WTC11 (cell line): Measurements from ENCODE around the gene B3GNT8. TPM values are rescaled to one million over a fixed set of nuclear protein-coding genes. Genes with fewer than 3 reads are reported as not detected.

Experiments used
- ATAC-seq: fragments of 200-7000 bp; cut with Tn5 transposase; 2 replicates; pipeline ENCODE4 v1.10.0; 2021; ENCODE audit warnings: mild to moderate bottlenecking, moderate library complexity
- CTCF ChIA-PET: fragments of 300-600 bp; sonication (Branson Sonifier 250); formaldehyde crosslinking; loops from one replicate; lab custom pipeline; 2021; ENCODE audit warnings: antibody characterized with exemption; lab: Charles Lee
- POLR2A ChIA-PET: fragments of 350-600 bp; sonication (Branson Sonifier 250); formaldehyde crosslinking; loops from one replicate; lab custom pipeline; 2021; ENCODE audit warnings: antibody characterized with exemption; lab: Charles Lee
- DNase-seq: peaks from one replicate; pipeline ENCODE4 v3.0.0; 2021; ENCODE audit warnings: low spot score
- H3K27ac Mint-ChIP-seq: 2 replicates; pipeline ENCODE4 v1.8.0; 2021; ENCODE audit warnings: mixed read lengths
- H3K27me3 Mint-ChIP-seq: 2 replicates; pipeline ENCODE4 v1.8.0; 2021; ENCODE audit warnings: low read depth, mild to moderate bottlenecking, moderate library complexity, mixed read lengths
- H3K36me3 Mint-ChIP-seq: 2 replicates; pipeline ENCODE4 v1.8.0; 2021; ENCODE audit warnings: mixed read lengths
- H3K4me1 Mint-ChIP-seq: 2 replicates; pipeline ENCODE4 v1.8.0; 2022; ENCODE audit warnings: mixed read lengths
- H3K4me3 Mint-ChIP-seq: 2 replicates; pipeline ENCODE4 v1.8.0; 2021; ENCODE audit warnings: mild to moderate bottlenecking, moderate library complexity, mixed read lengths
- H3K9me3 Mint-ChIP-seq: 2 replicates; pipeline ENCODE4 v1.8.0; 2021; ENCODE audit warnings: mixed read lengths
- ELF4 ChIP-seq: sonication (generic); formaldehyde crosslinking; IDR thresholded peaks from 2 replicates; pipeline ENCODE4 v1.8.1; 2022; ENCODE audit warnings: low read depth, mild to moderate bottlenecking, moderate library complexity, missing genetic modification reagents
- FOXP1 ChIP-seq: sonication (generic); formaldehyde crosslinking; IDR thresholded peaks from 2 replicates; pipeline ENCODE4 v1.8.0; 2022; ENCODE audit warnings: missing genetic modification reagents, mild to moderate bottlenecking, moderate library complexity, borderline replicate concordance
- GRHL2 ChIP-seq: fragments of 250-450 bp; sonication (Bioruptor Pico); IDR thresholded peaks from 2 replicates; pipeline ENCODE4 v1.8.0; 2022; ENCODE audit warnings: mild to moderate bottlenecking, moderate library complexity; ENCODE audit not compliant: insufficient replicate concordance, severe bottlenecking
- MXD4 ChIP-seq: fragments of 250-450 bp; sonication (Bioruptor Pico); IDR thresholded peaks from 2 replicates; pipeline ENCODE4 v1.8.0; 2021; ENCODE audit warnings: mild to moderate bottlenecking, moderate library complexity, borderline replicate concordance
- MYBL2 ChIP-seq: sonication (generic); formaldehyde crosslinking; IDR thresholded peaks from 2 replicates; pipeline ENCODE4 v1.8.1; 2023; ENCODE audit warnings: mild to moderate bottlenecking, moderate library complexity, missing genetic modification reagents
- NFYB ChIP-seq: sonication (generic); formaldehyde crosslinking; conservative IDR thresholded peaks from 2 replicates; pipeline ENCODE4 v1.8.0; 2022; ENCODE audit warnings: low read depth, missing genetic modification reagents
- NR1H2 ChIP-seq: sonication (generic); formaldehyde crosslinking; IDR thresholded peaks from 2 replicates; pipeline ENCODE4 v1.9.0; 2021; ENCODE audit warnings: mild to moderate bottlenecking, moderate library complexity, missing genetic modification reagents
- NR2C2 ChIP-seq: sonication (generic); formaldehyde crosslinking; IDR thresholded peaks from 2 replicates; pipeline ENCODE4 v1.8.0; 2022; ENCODE audit warnings: mild to moderate bottlenecking, missing genetic modification reagents
- NR3C1 ChIP-seq: sonication (generic); formaldehyde crosslinking; conservative IDR thresholded peaks from 2 replicates; pipeline ENCODE4 v1.8.1; 2023; ENCODE audit warnings: low read depth, mild to moderate bottlenecking, missing genetic modification reagents
- SP1 ChIP-seq: sonication (generic); formaldehyde crosslinking; conservative IDR thresholded peaks from 2 replicates; pipeline ENCODE4 v1.8.1; 2022; ENCODE audit warnings: missing genetic modification reagents
- ZNF219 ChIP-seq: sonication (generic); formaldehyde crosslinking; IDR thresholded peaks from 2 replicates; pipeline ENCODE4 v1.8.0; 2023; ENCODE audit warnings: missing genetic modification reagents, mild to moderate bottlenecking, borderline replicate concordance
- ZNF232 ChIP-seq: sonication (generic); formaldehyde crosslinking; IDR thresholded peaks from 2 replicates; pipeline ENCODE4 v1.8.0; 2022; ENCODE audit warnings: mild to moderate bottlenecking, missing genetic modification reagents
- total RNA-seq: library from RNA; stranded (reverse); gene quantifications from 3 replicates; pipeline ENCODE4 v1.2.3, GENCODE V29; 2021
- TF ChIP-seq, protein P1 (sequence below): fragments of 200-600 bp; IDR thresholded peaks from 2 replicates; pipeline ENCODE4 v1.8.0; 2022; ENCODE audit warnings: antibody characterized with exemption
- TF ChIP-seq, protein P2 (sequence below): fragments of 250-450 bp; sonication (Bioruptor Pico); IDR thresholded peaks from 2 replicates; pipeline ENCODE4 v1.9.0; 2021; ENCODE audit warnings: moderate library complexity, mild to moderate bottlenecking, inconsistent platforms, borderline replicate concordance
- TF ChIP-seq, protein P3 (sequence below): sonication (generic); formaldehyde crosslinking; conservative IDR thresholded peaks from 2 replicates; pipeline ENCODE4 v1.8.1; 2023; ENCODE audit warnings: mild to moderate bottlenecking, low read depth, missing genetic modification reagents, moderate library complexity
- TF ChIP-seq, protein P4 (sequence below): sonication (generic); formaldehyde crosslinking; IDR thresholded peaks from 2 replicates; pipeline ENCODE4 v1.8.1; 2023; ENCODE audit warnings: mild to moderate bottlenecking, missing genetic modification reagents, borderline replicate concordance
- TF ChIP-seq, protein P5 (sequence below): sonication (generic); formaldehyde crosslinking; IDR thresholded peaks from 2 replicates; pipeline ENCODE4 v1.8.1; 2022; ENCODE audit warnings: low read depth, mild to moderate bottlenecking, moderate library complexity, missing genetic modification reagents, borderline replicate concordance

The B3GNT8 gene
- total RNA-seq, 1 experiment from 2014 or later, result 2.3 TPM

DNA sequence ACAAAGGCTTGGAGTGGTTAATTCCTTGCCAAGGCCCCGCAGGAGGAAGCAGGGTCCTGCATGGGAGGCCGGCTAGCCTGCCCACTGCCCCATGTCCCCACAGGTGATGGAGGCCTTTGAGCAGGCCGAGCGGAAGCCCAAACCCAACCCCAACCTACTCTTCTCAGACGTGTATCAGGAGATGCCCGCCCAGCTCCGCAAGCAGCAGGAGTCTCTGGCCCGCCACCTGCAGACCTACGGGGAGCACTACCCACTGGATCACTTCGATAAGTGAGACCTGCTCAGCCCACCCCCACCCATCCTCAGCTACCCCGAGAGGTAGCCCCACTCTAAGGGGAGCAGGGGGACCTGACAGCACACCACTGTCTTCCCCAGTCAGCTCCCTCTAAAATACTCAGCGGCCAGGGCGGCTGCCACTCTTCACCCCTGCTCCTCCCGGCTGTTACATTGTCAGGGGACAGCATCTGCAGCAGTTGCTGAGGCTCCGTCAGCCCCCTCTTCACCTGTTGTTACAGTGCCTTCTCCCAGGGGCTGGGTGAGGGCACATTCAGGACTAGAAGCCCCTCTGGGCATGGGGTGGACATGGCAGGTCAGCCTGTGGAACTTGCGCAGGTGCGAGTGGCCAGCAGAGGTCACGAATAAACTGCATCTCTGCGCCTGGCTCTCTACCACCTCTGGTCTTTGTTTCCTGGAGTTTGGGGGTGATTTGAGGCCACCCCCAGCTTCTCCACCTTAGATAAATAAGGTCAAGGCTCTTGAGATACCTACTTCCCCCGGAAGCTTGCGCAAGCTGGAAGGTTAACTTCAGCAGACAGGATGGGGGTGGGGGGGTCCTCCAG is 2.6 kb downstream of the B3GNT8 start:
- DNase-seq (no peak), ATAC-seq (no peak)
- POLR2A ChIA-PET, result no interaction called here
- Mint-ChIP-seq H3K27ac (no peak overlapping the region), H3K4me1 (peaks cover 21% of the 10 kb centered on the region), H3K27me3 (no peaks in the 10 kb centered on the region), H3K9me3 (no peaks in the 10 kb centered on the region), H3K36me3 (peaks cover 3% of the 10 kb centered on the region; the same call in 1 of the 2 replicates), H3K4me3 (no peak overlapping the region)
- CTCF ChIA-PET, result interaction anchor here (0.6 to 2.0 kb wide), 3 partner anchors 11 to 25 kb away, joined by 3 to 6 read pairs (median 3); no protein-coding TSS in a partner anchor
- TF ChIP-seq FOXP1 (CRISPR knock-in tag) (no peak), MXD4 (CRISPR knock-in tag) (no peak), ZNF219 (CRISPR knock-in tag) (no peak), MYBL2 (CRISPR knock-in tag) (no peak), NR2C2 (CRISPR knock-in tag) (no peak), ZNF232 (CRISPR knock-in tag) (no peak), ELF4 (no peak), NR3C1 (CRISPR knock-in tag) (no peak), NR1H2 (CRISPR knock-in tag) (no peak), GRHL2 (CRISPR knock-in tag) (no peak)
- TF ChIP-seq, protein P1, sequence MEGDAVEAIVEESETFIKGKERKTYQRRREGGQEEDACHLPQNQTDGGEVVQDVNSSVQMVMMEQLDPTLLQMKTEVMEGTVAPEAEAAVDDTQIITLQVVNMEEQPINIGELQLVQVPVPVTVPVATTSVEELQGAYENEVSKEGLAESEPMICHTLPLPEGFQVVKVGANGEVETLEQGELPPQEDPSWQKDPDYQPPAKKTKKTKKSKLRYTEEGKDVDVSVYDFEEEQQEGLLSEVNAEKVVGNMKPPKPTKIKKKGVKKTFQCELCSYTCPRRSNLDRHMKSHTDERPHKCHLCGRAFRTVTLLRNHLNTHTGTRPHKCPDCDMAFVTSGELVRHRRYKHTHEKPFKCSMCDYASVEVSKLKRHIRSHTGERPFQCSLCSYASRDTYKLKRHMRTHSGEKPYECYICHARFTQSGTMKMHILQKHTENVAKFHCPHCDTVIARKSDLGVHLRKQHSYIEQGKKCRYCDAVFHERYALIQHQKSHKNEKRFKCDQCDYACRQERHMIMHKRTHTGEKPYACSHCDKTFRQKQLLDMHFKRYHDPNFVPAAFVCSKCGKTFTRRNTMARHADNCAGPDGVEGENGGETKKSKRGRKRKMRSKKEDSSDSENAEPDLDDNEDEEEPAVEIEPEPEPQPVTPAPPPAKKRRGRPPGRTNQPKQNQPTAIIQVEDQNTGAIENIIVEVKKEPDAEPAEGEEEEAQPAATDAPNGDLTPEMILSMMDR, result no peak
- TF ChIP-seq, protein P2, sequence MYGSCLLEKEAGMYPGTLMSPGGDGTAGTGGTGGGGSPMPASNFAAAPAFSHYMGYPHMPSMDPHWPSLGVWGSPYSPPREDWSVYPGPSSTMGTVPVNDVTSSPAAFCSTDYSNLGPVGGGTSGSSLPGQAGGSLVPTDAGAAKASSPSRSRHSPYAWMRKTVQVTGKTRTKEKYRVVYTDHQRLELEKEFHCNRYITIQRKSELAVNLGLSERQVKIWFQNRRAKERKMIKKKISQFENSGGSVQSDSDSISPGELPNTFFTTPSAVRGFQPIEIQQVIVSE, result no peak
- TF ChIP-seq, protein P3, sequence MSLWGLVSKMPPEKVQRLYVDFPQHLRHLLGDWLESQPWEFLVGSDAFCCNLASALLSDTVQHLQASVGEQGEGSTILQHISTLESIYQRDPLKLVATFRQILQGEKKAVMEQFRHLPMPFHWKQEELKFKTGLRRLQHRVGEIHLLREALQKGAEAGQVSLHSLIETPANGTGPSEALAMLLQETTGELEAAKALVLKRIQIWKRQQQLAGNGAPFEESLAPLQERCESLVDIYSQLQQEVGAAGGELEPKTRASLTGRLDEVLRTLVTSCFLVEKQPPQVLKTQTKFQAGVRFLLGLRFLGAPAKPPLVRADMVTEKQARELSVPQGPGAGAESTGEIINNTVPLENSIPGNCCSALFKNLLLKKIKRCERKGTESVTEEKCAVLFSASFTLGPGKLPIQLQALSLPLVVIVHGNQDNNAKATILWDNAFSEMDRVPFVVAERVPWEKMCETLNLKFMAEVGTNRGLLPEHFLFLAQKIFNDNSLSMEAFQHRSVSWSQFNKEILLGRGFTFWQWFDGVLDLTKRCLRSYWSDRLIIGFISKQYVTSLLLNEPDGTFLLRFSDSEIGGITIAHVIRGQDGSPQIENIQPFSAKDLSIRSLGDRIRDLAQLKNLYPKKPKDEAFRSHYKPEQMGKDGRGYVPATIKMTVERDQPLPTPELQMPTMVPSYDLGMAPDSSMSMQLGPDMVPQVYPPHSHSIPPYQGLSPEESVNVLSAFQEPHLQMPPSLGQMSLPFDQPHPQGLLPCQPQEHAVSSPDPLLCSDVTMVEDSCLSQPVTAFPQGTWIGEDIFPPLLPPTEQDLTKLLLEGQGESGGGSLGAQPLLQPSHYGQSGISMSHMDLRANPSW (CRISPR knock-in tag), result no peak
- TF ChIP-seq, protein P4, sequence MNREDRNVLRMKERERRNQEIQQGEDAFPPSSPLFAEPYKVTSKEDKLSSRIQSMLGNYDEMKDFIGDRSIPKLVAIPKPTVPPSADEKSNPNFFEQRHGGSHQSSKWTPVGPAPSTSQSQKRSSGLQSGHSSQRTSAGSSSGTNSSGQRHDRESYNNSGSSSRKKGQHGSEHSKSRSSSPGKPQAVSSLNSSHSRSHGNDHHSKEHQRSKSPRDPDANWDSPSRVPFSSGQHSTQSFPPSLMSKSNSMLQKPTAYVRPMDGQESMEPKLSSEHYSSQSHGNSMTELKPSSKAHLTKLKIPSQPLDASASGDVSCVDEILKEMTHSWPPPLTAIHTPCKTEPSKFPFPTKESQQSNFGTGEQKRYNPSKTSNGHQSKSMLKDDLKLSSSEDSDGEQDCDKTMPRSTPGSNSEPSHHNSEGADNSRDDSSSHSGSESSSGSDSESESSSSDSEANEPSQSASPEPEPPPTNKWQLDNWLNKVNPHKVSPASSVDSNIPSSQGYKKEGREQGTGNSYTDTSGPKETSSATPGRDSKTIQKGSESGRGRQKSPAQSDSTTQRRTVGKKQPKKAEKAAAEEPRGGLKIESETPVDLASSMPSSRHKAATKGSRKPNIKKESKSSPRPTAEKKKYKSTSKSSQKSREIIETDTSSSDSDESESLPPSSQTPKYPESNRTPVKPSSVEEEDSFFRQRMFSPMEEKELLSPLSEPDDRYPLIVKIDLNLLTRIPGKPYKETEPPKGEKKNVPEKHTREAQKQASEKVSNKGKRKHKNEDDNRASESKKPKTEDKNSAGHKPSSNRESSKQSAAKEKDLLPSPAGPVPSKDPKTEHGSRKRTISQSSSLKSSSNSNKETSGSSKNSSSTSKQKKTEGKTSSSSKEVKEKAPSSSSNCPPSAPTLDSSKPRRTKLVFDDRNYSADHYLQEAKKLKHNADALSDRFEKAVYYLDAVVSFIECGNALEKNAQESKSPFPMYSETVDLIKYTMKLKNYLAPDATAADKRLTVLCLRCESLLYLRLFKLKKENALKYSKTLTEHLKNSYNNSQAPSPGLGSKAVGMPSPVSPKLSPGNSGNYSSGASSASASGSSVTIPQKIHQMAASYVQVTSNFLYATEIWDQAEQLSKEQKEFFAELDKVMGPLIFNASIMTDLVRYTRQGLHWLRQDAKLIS, result no peak

DNA sequence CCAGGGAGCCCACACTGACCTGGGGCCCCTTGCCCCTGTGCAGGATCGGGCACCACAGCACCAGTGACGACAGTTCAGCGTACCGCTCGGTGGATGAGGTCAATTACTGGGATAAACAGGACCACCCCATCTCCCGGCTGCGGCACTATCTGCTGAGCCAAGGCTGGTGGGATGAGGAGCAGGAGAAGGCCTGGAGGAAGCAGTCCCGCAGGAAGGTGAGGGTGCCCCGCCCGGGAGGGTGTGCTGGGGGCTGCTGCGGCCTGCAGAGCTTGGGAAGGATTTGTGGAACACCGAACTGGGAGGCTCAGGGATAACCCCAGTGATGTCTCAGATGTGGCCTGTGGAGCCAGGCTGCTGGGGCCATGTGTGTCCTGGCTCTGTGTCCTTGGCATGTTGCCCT is 4.2 kb downstream of the B3GNT8 start:
- no peaks in the 10 kb centered on the region for H3K9me3 Mint-ChIP-seq
- TF ChIP-seq, protein P4, result no peak
- TF ChIP-seq NFYB (no peak), SP1 (CRISPR knock-in tag) (no peak)
- TF ChIP-seq, protein P5, sequence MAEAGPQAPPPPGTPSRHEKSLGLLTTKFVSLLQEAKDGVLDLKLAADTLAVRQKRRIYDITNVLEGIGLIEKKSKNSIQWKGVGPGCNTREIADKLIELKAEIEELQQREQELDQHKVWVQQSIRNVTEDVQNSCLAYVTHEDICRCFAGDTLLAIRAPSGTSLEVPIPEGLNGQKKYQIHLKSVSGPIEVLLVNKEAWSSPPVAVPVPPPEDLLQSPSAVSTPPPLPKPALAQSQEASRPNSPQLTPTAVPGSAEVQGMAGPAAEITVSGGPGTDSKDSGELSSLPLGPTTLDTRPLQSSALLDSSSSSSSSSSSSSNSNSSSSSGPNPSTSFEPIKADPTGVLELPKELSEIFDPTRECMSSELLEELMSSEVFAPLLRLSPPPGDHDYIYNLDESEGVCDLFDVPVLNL, result no peak

More for the DNA sequence above, 4.2 kb downstream of the B3GNT8 start:
- Mint-ChIP-seq H3K36me3 (peaks cover 9% of the 10 kb centered on the region), H3K27ac (no peak overlapping the region), H3K4me1 (peaks cover 9% of the 10 kb centered on the region), H3K4me3 (no peak overlapping the region), H3K27me3 (no peaks in the 10 kb centered on the region)
- ChIA-PET CTCF (interaction anchor here (1.6 kb wide), 1 partner anchor 13 kb away, joined by 3 read pairs; no protein-coding TSS in a partner anchor), POLR2A (no interaction called here)
- DNase-seq (no peak), ATAC-seq (no peak)
